Ammon's horn (tissue), 1 donor: ENCODE measurements around the gene HSPG2.
"Not testable (repeated sequence)": the region's sequence is repeated elsewhere in the genome, so short reads cannot be mapped to it uniquely, and the experiment has no call there.

Experiments used
- DNase-seq: peaks from one replicate; pipeline ENCODE4 v3.0.0-alpha.2; 2016; ENCODE audit warnings: low spot score

The HSPG2 gene

GRCh38 chr1:21955501-21956281 is 18.6 kb upstream of the HSPG2 start:
- no peak for DNase-seq

DNA sequence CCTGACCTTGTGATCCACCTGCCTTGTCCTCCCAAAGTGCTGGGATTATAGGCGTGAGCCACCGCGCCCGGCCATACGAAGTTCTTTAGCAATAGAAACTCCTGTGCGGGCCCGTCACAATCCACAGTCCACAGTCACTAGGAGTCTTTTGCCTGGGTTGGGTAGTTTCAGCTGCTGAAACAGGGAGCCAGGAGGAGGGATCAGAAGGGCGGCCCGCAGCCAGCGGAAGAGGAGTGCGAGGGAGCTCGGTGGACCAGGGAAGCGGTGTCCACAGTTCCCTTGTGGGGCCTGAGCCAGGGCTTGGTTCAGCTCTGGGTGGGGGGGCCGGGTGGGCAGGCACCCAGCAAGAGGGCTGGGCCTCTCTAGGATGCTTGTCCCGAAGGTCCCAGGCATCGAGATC is 17.9 kb upstream of the HSPG2 start:
- no peak for DNase-seq

GRCh38 chr1:21952786-21953520 is 15.8 kb upstream of the HSPG2 start:
- DNase-seq, result no peak

- no peak for DNase-seq
These were observed 14.2 kb upstream of the HSPG2 start for GRCh38 chr1:21951226-21951870.

DNA sequence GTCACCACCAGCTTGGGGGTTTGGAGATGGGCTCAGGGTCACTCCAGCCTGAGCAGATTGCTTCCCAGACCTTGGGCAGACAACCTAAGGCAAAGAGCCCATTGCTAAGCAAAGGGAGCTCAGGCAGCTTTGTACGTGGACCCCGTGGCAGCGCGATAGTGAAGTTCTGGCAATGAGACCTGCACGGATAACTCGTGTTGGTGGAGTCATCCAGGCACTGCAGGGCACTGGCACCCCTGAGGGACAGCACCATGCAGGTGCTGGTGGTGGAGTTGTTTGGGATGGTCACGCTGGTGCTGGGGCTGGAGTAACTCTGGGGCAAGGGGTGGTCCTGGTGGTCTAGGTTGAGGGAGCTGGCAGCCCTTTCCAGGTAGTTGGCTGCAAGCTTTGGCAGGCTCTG is 13.6 kb upstream of the HSPG2 start:
- no peak for DNase-seq

DNA sequence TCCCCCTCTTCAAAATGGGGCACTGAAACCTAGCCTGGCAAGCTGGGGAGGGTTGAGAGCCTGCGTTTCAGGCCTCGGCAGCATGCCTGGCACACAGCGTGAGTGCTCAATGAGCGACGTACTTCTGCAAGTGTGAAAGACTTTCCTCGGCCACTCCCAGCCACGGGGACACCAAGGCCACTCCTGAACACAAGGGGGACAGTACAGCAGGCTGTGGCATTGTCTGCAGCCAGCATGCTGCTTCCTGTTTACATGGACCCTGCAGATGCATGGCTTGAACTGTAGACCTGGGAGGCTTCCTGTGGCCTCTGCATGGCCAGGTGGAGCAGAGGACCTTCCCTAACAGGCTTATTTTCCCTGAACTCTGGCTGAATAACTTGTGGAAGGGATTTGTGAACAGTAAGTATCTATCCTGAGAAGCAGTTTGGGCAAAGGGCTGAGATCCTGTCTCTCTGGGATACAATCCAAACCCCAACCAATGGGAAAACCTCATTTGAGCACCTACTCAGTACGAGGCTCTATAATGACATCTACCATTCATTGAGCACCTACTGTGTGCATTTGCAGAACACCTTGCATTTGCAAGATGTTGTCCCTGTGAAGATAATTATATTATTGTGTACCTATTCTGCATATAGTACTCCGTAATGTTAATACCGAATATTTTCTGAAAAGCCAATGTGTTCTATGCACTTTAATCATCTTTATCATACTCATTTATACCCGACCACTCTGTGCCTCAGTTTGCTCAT is 9.9 kb upstream of the HSPG2 start:
- no peak for DNase-seq

GRCh38 chr1:21944733-21945073 is 7.6 kb upstream of the HSPG2 start:
- DNase-seq, result no peak

DNA sequence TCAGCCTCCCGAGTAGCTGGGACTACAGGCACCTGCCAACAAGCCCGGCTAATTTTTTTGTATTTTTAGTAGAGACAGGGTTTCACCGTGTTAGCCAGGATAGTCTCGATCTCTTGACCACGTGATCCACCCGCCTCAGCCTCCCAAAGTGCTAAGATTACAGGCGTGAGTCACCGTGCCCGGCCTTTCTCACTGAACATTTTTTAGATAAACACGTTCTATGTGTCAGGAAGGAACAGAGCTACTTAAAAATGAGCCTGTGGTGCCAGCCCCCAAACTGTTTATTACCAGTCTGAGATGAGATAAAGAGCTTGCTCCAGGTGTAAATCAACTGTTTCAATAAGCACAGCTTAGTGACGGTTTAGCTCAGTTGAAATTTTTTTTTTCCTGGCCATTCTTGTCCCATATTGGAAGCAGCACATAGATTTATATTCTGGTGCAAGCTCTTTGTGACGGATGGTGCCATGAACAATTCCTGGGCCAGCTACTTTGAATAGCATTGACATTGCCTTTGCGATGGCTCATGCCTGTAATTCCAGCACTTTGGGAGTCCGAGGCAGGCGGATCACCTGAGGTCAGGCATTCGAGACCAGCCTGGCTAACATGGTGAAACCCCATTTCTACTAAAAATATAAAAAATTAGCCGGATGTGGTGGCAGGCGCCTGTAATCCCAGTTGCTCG is 6.0 kb upstream of the HSPG2 start:
- not testable (repeated sequence) for DNase-seq

DNA sequence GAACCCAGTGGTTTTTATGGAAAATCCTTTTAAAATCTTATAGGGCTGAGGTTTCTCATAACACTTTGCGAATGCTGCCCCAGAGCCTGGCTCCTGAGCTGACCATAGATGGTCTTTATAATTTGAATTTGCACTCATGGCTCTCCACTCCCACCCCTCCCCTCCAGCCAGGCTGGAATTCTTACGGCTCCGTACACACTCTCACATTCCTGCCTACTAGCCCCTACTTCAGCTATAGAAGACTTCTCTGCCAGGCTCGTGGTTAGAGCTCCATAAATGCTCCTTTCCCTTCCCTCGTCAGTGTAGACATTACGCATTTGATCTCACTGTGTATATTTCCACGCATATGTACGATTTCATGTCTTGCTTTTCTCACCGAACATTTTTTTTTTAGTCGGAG is 5.4 kb upstream of the HSPG2 start:
- no peak for DNase-seq

- DNase-seq, result no peak
These were observed 4.3 kb upstream of the HSPG2 start for GRCh38 chr1:21941370-21941769.

DNA sequence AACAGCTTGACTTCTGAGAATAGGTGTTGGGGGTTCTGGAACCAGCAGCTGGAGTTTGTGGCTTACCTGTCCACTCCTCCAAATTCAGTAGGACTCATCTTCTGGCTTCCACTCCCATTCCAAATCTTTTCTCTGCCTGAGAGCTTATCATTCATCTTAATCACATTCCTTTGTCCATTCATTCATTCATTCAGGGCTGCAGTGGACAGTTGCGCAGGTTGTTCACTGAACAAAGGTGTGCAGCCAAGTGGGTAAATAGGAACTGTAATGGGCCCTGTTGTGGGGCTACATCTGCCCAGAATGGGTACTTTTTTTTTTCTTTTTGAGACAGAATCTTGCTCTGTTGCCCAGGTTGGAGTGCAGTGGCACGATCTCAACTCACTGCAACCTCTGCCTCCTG is 3.4 kb upstream of the HSPG2 start:
- DNase-seq, result no peak

DNA sequence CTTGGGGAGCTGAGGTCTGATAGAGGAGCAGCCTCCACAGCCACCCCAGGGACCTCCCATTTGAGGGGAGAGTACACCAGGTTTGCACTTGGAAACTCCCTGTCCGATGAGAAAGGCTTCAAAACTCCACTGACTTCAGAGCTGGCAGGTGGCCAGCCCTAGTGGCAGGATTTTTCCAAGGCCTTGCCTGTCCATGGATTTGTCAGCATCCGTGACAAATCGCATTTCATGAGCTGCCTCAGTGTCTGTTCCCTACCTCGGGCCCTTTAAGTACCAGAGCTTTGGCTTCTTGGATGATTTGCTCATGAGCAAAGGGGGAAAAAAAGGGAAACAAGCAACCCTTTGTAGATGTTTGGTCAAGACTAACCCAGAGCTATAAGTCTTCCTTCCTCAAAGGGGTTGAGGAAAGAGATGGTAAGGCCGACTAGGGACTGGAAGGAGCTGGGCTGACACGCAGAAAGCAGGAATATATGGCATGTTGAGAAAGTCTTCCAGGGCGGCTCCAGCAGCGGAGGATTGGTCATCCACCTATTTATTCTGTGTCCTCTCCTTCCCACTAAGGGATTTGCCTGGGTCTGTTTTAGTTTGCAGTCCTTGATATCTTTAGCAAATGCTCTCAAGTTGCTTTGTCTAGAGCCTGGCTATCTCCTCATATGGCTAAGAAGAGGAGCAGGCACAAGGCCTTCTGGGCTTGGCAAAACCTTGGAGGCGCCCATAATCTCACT is 2.7 kb upstream of the HSPG2 start:
- peak; percentile 69 for DNase-seq

- DNase-seq, result no peak
These were observed 1.8 kb upstream of the HSPG2 start for GRCh38 chr1:21938732-21939538.

- DNase-seq, result peak; percentile 86
These were observed 437 bp upstream of the HSPG2 start for GRCh38 chr1:21937372-21938121.

DNA sequence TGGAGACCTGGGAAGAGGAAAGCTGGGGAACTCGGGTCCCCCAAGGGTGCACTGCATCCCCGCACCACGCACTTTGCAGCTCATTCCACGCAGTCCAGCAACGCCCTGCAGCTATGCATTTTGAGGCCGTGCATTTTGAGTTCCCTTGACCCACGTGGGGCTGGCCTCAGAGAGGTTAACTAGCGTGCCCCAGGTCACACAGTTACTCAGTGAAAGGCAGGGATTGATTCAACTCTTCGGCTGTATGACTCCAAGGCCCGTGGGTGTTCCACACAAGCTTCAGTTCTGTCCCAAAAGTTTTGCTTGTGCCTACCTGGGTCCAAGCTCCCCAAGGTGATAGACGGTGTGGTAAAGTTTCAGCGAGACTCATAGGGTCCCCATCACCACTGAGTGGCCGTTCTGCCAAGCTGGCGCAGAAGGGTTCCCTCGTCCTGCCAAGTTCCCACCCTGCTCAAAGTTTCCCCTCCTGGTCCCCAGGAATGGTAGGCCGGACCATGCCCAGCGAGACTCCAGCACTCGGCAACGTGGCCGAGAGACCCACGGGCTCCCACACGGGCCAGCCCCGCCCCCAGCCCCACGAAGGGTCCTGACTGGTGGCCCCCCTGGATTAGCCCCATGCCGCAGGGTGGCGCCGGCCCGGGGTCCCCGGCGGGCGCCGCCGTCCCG is 611 bp downstream of the HSPG2 start:
- DNase-seq, result no peak

GRCh38 chr1:21935891-21936365 is 1.2 kb downstream of the HSPG2 start:
- no peak for DNase-seq

DNA sequence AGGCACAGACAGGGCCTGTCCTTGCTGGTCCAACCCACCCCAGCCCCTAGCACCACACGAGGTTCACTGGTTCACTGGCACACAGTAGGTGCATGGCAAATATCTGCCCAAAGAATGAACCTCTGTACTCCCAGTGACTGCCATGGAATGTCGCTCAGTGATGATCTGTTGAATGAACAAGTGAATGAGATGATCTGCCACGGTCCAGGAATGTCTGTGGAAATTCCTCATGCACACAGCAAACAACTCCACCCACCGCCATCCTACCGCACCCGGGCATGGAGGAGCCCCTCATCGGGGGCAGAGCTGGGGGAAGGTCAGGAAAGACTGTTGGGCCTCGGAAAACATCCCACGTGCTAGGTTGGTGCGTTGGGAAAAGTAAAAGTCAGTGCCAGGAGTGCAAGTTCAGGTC is 1.7 kb downstream of the HSPG2 start:
- no peak for DNase-seq

- DNase-seq, result no peak
These were observed 3.5 kb downstream of the HSPG2 start for GRCh38 chr1:21933397-21934248.
